GM19395 (cell line): Measurements from ENCODE around the gene CD163L1.
"Not testable (repeated sequence)": the region's sequence is repeated elsewhere in the genome, so short reads cannot be mapped to it uniquely, and the experiment has no call there.

Experiments
- ATAC-seq: cut with Tn5 transposase; IDR thresholded peaks from one replicate; pipeline ENCODE4 v1.9.1; 2021; ENCODE audit warnings: mild to moderate bottlenecking, moderate library complexity; ENCODE audit not compliant: unreplicated experiment

CD163L1 gene

GRCh38 chr12:7337790-7338189 lies 106.2 kb downstream of the CD163L1 start:
- not testable (repeated sequence) for ATAC-seq

- no peak for ATAC-seq
Observed at GRCh38 chr12:7327918-7328317, 116.0 kb downstream of the CD163L1 start.

- ATAC-seq, result no peak
Observed at GRCh38 chr12:7324176-7324575, 119.8 kb downstream of the CD163L1 start.

GRCh38 chr12:7322599-7322998 lies 121.4 kb downstream of the CD163L1 start:
- no peak for ATAC-seq

GRCh38 chr12:7321624-7322023 lies 122.3 kb downstream of the CD163L1 start:
- ATAC-seq, result no peak

- ATAC-seq, result no peak
Observed at GRCh38 chr12:7319930-7320329, 124.0 kb downstream of the CD163L1 start.

GRCh38 chr12:7310070-7310469 lies 133.9 kb downstream of the CD163L1 start:
- ATAC-seq, result no peak
